Activated B cell treated with CpG ODN at 0.5 μM for 24 hours (primary cell): ENCODE results near the gene MRGPRX4. TPM values are rescaled to one million over a fixed set of nuclear protein-coding genes. Genes with fewer than 3 reads are reported as not detected.

Experiments used
- ATAC-seq: fragments of 200-7000 bp; cut with Tn5 transposase; one replicate; pipeline ENCODE4 v1.10.0; 2021; ENCODE audit warnings: low read depth, mild to moderate bottlenecking, moderate library complexity
- CTCF ChIA-PET: fragments of 350-600 bp; sonication (Branson Sonifier 250); formaldehyde crosslinking; loops from one replicate; lab custom pipeline; 2021; ENCODE audit warnings: antibody characterized with exemption; lab: Charles Lee
- POLR2A ChIA-PET: fragments of 350-600 bp; sonication (Branson Sonifier 250); formaldehyde crosslinking; loops from one replicate; lab custom pipeline; 2021; ENCODE audit warnings: antibody characterized with exemption; lab: Charles Lee
- DNase-seq: peaks from one replicate; pipeline ENCODE4 v3.0.0; 2022
- H3K27ac Mint-ChIP-seq: one replicate; pipeline ENCODE4 v1.8.0; 2020; ENCODE audit warnings: mixed read lengths
- H3K27me3 Mint-ChIP-seq: one replicate; pipeline ENCODE4 v1.8.0; 2021; ENCODE audit warnings: mixed read lengths
- H3K36me3 Mint-ChIP-seq: one replicate; pipeline ENCODE4 v1.8.0; 2021; ENCODE audit warnings: low read depth, mixed read lengths
- H3K4me1 Mint-ChIP-seq: one replicate; pipeline ENCODE4 v1.8.0; 2021; ENCODE audit warnings: mixed read lengths
- H3K4me3 Mint-ChIP-seq: one replicate; pipeline ENCODE4 v1.8.0; 2020; ENCODE audit warnings: mild to moderate bottlenecking, mixed read lengths
- H3K9me3 Mint-ChIP-seq: one replicate; pipeline ENCODE4 v1.8.0; 2020; ENCODE audit warnings: mixed read lengths
- intact Hi-C: fragments of 100-400 bp; cut with micrococcal nuclease; formaldehyde crosslinking; loops from one replicate; pipeline ENCODE4 v1.15.1; 2024
- total RNA-seq: library from RNA; stranded (reverse); gene quantifications from 2 replicates; pipeline ENCODE4 v1.2.3, GENCODE V29; 2022
- TF ChIP-seq, protein P1 (sequence below): fragments of 200-600 bp; IDR thresholded peaks from one replicate; pipeline ENCODE4 v1.8.0; 2022; ENCODE audit warnings: antibody characterized with exemption, mild to moderate bottlenecking

Gene MRGPRX4
- total RNA-seq, 1 donor from 2014 or later: not detected

DNA sequence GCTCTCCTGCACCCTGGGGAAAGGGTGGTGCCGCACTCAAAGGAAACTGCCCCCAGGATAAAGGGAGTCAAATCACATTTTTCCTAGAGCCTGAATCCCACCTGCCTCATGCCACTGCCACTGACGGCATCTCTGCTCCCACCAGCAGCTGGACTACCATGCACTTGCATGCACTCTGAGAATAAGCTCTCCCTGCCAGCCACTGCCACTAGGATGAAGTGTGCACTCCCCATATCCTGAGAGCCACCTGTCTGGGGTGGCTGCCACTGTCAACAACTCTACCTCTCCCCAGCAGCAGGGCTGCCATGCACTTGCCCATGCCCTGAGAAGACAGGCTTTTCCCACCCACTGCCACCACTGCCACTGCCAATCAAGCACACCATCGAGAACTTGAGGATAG, 31.6 kb downstream of the MRGPRX4 start:
- Mint-ChIP-seq H3K9me3 (peaks cover 4% of the 10 kb centered on the region), H3K36me3 (no peaks in the 10 kb centered on the region), H3K4me1 (no peaks in the 10 kb centered on the region), H3K4me3 (no peak overlapping the region), H3K27me3 (peaks cover 61% of the 10 kb centered on the region), H3K27ac (no peak overlapping the region)
- DNase-seq: no peak
- POLR2A ChIA-PET: no interaction called here
- TF ChIP-seq, protein P1, sequence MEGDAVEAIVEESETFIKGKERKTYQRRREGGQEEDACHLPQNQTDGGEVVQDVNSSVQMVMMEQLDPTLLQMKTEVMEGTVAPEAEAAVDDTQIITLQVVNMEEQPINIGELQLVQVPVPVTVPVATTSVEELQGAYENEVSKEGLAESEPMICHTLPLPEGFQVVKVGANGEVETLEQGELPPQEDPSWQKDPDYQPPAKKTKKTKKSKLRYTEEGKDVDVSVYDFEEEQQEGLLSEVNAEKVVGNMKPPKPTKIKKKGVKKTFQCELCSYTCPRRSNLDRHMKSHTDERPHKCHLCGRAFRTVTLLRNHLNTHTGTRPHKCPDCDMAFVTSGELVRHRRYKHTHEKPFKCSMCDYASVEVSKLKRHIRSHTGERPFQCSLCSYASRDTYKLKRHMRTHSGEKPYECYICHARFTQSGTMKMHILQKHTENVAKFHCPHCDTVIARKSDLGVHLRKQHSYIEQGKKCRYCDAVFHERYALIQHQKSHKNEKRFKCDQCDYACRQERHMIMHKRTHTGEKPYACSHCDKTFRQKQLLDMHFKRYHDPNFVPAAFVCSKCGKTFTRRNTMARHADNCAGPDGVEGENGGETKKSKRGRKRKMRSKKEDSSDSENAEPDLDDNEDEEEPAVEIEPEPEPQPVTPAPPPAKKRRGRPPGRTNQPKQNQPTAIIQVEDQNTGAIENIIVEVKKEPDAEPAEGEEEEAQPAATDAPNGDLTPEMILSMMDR: no peak
- intact Hi-C loops: no loop called here
- CTCF ChIA-PET: interaction anchor here (0.8 to 1.6 kb wide), 2 partner anchors 89 to 213 kb away, joined by 4 to 5 read pairs; no protein-coding TSS in a partner anchor
- no peak for ATAC-seq

GRCh38 chr11:18204771-18205170, 32.1 kb downstream of the MRGPRX4 start:
- H3K4me1 Mint-ChIP-seq: no peaks in the 10 kb centered on the region
- no peaks in the 10 kb centered on the region for H3K36me3 Mint-ChIP-seq
- ChIA-PET POLR2A (no interaction called here), CTCF (no interaction called here)
- H3K27me3 Mint-ChIP-seq: peaks cover 60% of the 10 kb centered on the region
- no peak overlapping the region for H3K27ac Mint-ChIP-seq
- DNase-seq: no peak
- intact Hi-C loops: no loop called here
- H3K4me3 Mint-ChIP-seq: no peak overlapping the region
- no peak for ATAC-seq
- TF ChIP-seq, protein P1: no peak
- peaks cover 4% of the 10 kb centered on the region for H3K9me3 Mint-ChIP-seq

GRCh38 chr11:18209058-18209457, 36.4 kb downstream of the MRGPRX4 start:
- CTCF ChIA-PET: no interaction called here
- no peaks in the 10 kb centered on the region for H3K36me3 Mint-ChIP-seq
- no peaks in the 10 kb centered on the region for H3K4me1 Mint-ChIP-seq
- no peak overlapping the region for H3K4me3 Mint-ChIP-seq
- no peaks in the 10 kb centered on the region for H3K9me3 Mint-ChIP-seq
- no peak overlapping the region for H3K27ac Mint-ChIP-seq
- ATAC-seq (no peak), DNase-seq (no peak)
- POLR2A ChIA-PET: no interaction called here
- TF ChIP-seq, protein P1: no peak
- intact Hi-C loops: no loop called here
- peaks cover 45% of the 10 kb centered on the region for H3K27me3 Mint-ChIP-seq

DNA sequence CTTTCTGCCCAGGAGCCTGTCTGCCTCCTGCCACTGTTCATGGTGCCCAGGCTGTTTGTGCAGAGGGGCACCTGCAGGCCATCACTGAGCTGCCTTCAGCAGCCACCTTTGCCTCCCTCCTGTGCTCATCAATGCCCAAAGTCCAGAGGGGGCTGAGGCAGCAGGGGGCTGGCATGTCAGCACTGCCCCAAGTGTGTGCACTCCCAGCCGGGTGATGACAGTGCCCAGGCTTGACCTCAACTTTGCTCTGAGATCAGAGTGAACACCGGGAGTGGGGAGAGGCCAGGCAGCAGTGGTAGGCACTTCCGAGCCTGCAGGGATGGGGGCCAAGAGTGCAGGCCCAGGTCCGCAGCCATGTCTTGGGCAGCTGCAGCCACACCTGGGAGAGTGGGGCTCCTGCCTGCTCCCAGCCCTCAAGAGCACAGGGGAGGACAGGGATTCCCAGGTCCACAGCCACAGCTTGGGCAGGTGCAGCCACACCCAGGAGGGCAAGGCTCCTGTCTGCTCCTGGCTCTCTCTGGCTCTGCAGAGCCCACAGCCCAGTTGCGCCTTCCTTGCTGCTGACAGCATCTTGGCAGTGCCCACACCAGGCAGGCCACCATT, 48.7 kb downstream of the MRGPRX4 start:
- no peak for ATAC-seq
- POLR2A ChIA-PET: no interaction called here
- TF ChIP-seq, protein P1: no peak

GRCh38 chr11:18222814-18223421, 50.3 kb downstream of the MRGPRX4 start:
- H3K36me3 Mint-ChIP-seq: no peaks in the 10 kb centered on the region
- H3K4me3 Mint-ChIP-seq: no peak overlapping the region

More for the DNA sequence above, 48.7 kb downstream of the MRGPRX4 start:
- Mint-ChIP-seq H3K36me3 (no peaks in the 10 kb centered on the region), H3K9me3 (peaks cover 4% of the 10 kb centered on the region), H3K27ac (no peak overlapping the region), H3K4me3 (no peak overlapping the region), H3K27me3 (peaks cover 7% of the 10 kb centered on the region), H3K4me1 (peaks cover 2% of the 10 kb centered on the region)
- DNase-seq: no peak
- intact Hi-C loops: no loop called here
- CTCF ChIA-PET: no interaction called here

More at GRCh38 chr11:18222814-18223421, 50.3 kb downstream of the MRGPRX4 start:
- DNase-seq: no peak
- ATAC-seq: no peak
- CTCF ChIA-PET: no interaction called here
- H3K27ac Mint-ChIP-seq: no peak overlapping the region
- TF ChIP-seq, protein P1: no peak
- peaks cover 6% of the 10 kb centered on the region for H3K4me1 Mint-ChIP-seq
- intact Hi-C loops: no loop called here
- peaks cover 4% of the 10 kb centered on the region for H3K9me3 Mint-ChIP-seq
- peaks cover 2% of the 10 kb centered on the region for H3K27me3 Mint-ChIP-seq
- POLR2A ChIA-PET: no interaction called here

Other genes starting within 250 kb of the MRGPRX4 start
- gene SERGEF, start 159.8 kb upstream of the MRGPRX4 start, total RNA-seq: 38.4 and 47.4 TPM in 2 replicates
- gene TPH1, start 126.6 kb upstream of the MRGPRX4 start, total RNA-seq: 1.2 and 1.4 TPM in 2 replicates
- 34.4 and 39.7 TPM in 2 replicates for gene SAAL1, start 66.8 kb upstream of the MRGPRX4 start, total RNA-seq
- gene MRGPRX3, start 40.3 kb upstream of the MRGPRX4 start, total RNA-seq: not detected in 2 replicates
- gene SAA4, start 64.0 kb downstream of the MRGPRX4 start, total RNA-seq: not detected in 2 replicates
- gene SAA2, start 75.8 kb downstream of the MRGPRX4 start, total RNA-seq: 0.35 TPM in 1 of 2 replicates, not detected in the other
- not detected in 2 replicates for gene SAA1, start 93.4 kb downstream of the MRGPRX4 start, total RNA-seq
- 42.6 and 51.0 TPM in 2 replicates for gene HPS5, start 149.3 kb downstream of the MRGPRX4 start, total RNA-seq
- 60.3 and 71.5 TPM in 2 replicates for gene GTF2H1, start 149.7 kb downstream of the MRGPRX4 start, total RNA-seq
- gene LDHA, start 221.7 kb downstream of the MRGPRX4 start, total RNA-seq: 282 and 287 TPM in 2 replicates
- gene LDHC, start 239.5 kb downstream of the MRGPRX4 start, total RNA-seq: not detected in 2 replicates